ENCODE data around the gene LRRC4C.

Gene LRRC4C

GRCh38 chr11:41056892-41057569, 402.4 kb downstream of the LRRC4C start:
- H3K27ac ChIP-seq = no peak overlapping the region
- no peak for TF ChIP-seq CTCF (conservative IDR thresholded peaks at IDR 0.05)

- TF ChIP-seq CTCF (conservative IDR thresholded peaks at IDR 0.05) = no peak
- no peak overlapping the region for H3K27ac ChIP-seq
These were observed 405.6 kb downstream of the LRRC4C start for GRCh38 chr11:41053894-41054293.

- no peak overlapping the region for H3K27ac ChIP-seq
- no peak for TF ChIP-seq CTCF (conservative IDR thresholded peaks at IDR 0.05)
These were observed 407.4 kb downstream of the LRRC4C start for GRCh38 chr11:41051919-41052635.

- no peak for TF ChIP-seq CTCF (conservative IDR thresholded peaks at IDR 0.05)
- no peak overlapping the region for H3K27ac ChIP-seq
These were observed 408.7 kb downstream of the LRRC4C start for GRCh38 chr11:41050791-41051190.

- TF ChIP-seq CTCF (conservative IDR thresholded peaks at IDR 0.05) = no peak
These were observed 412.2 kb downstream of the LRRC4C start for GRCh38 chr11:41047229-41047628.

DNA sequence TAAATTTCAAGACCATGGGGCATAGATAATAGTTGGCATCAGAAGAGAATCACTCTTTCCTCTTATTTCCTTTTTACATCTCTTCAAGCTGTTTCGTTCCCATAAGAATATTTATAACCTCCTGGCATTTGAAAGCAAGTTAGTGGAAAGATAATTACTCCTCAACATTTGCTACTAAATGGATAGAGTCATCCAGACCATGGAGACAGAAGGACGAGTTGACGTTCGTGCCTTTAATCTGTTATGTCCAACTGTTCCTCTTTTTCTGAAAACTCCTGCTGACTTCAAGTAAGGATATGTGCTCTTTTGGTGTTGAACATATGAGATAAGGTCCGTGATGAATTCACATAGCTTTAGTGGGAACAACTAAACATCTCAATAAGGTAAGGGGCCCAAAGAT, 414.2 kb downstream of the LRRC4C start:
- no peak for TF ChIP-seq CTCF (conservative IDR thresholded peaks at IDR 0.05)
- H3K27ac ChIP-seq = no peak overlapping the region

More at GRCh38 chr11:41047229-41047628, 412.2 kb downstream of the LRRC4C start:
- H3K27ac ChIP-seq = no peak overlapping the region

GRCh38 chr11:41044747-41045146, 414.7 kb downstream of the LRRC4C start:
- no peak for TF ChIP-seq CTCF (conservative IDR thresholded peaks at IDR 0.05)
- no peak overlapping the region for H3K27ac ChIP-seq
